Erythroblast (primary cell): ENCODE data around the gene VSIG8.

ENCODE experiments used
- GATA1 ChIP-seq: IDR thresholded peaks from 2 replicates; pipeline ENCODE4 v1.6.1; 2011; ENCODE audit warnings: low read depth, mild to moderate bottlenecking, control low read depth, low read length, moderate library complexity
- POLR2A ChIP-seq: IDR thresholded peaks from 2 replicates; pipeline ENCODE4 v1.6.1; 2011; ENCODE audit warnings: mild to moderate bottlenecking, low read length

DNA sequence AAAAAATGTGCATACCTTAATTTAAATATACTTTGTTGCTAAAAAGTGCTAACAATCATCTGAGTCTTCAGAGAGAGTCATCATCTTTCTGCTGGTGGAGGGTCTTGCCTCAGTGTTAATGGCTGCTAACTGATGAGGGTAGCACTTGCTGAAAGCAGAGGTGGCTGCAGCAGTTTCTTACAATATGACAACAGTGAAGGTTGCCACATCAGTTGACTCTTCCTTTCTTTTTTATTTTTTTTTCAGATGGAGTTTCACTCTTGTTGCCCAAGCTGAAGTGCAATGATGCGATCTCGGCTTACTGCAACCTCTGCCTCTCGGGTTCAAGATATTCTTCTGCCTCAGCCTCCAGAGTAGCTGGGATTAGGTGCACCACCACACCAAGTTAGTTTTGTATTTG, 40.1 kb upstream of the VSIG8 start:
- TF ChIP-seq POLR2A (no peak), GATA1 (no peak)
